Activated CD4-positive, alpha-beta T cell treated with anti-CD3 and anti-CD28 coated beads, Interleukin-2, amount 10 ng/mL, durations not matched to agents 24 days and 14 days (primary cell): Measurements from ENCODE around the gene CHAMP1. TPM values are rescaled to one million over a fixed set of nuclear protein-coding genes. Genes with fewer than 3 reads are reported as not detected.

Experiments
- DNase-seq: peaks from one replicate; pipeline ENCODE4 v3.0.0; 2022
- H3K27ac Mint-ChIP-seq: one replicate; pipeline ENCODE4 v1.8.0; 2022; ENCODE audit warnings: mild to moderate bottlenecking, mixed read lengths
- H3K27me3 Mint-ChIP-seq: one replicate; pipeline ENCODE4 v1.8.0; 2022; ENCODE audit warnings: mixed read lengths
- H3K36me3 Mint-ChIP-seq: one replicate; pipeline ENCODE4 v1.8.0; 2022; ENCODE audit warnings: low read depth, mild to moderate bottlenecking, mixed read lengths
- H3K4me1 Mint-ChIP-seq: one replicate; pipeline ENCODE4 v1.8.0; 2021; ENCODE audit warnings: mixed read lengths
- H3K4me3 Mint-ChIP-seq: one replicate; pipeline ENCODE4 v1.8.0; 2022; ENCODE audit warnings: mild to moderate bottlenecking, moderate library complexity, mixed read lengths
- H3K9me3 Mint-ChIP-seq: one replicate; pipeline ENCODE4 v1.8.0; 2021; ENCODE audit warnings: mixed read lengths
- intact Hi-C: fragments of 100-400 bp; cut with micrococcal nuclease; formaldehyde crosslinking; loops from one replicate; pipeline ENCODE4 v1.15.1; 2023
- total RNA-seq: library from RNA; stranded (reverse); gene quantifications from 2 replicates; pipeline ENCODE4 v1.2.3, GENCODE V29; 2022

Gene CHAMP1
- total RNA-seq, 1 donor from 2014 or later = 48.2 TPM

DNA sequence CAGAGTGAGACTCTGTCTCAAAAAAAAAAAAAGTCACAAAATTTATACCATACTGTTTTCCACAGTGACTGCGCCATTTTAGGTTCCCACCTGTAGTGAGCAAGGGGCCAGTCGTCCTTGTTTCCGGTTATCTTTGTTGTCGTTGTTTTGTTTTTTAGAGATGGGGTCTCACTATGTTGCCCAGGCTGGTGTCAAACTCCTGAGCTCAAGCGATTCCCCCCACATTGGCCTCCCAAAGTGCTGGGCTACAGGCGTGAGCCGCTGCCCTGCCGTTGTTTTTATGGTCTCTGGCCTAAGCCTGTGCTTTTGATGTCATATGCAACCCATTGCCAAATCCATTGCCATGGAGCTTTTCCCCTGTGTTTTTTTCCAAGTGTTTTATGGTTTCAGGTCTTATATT, 29.6 kb upstream of the CHAMP1 start:
- Mint-ChIP-seq H3K36me3 (peaks cover 58% of the 10 kb centered on the region), H3K4me3 (no peak overlapping the region), H3K4me1 (peaks cover 30% of the 10 kb centered on the region), H3K27ac (no peak overlapping the region), H3K9me3 (no peaks in the 10 kb centered on the region), H3K27me3 (no peaks in the 10 kb centered on the region)
- DNase-seq = no peak
- intact Hi-C loops = no loop called here

DNA sequence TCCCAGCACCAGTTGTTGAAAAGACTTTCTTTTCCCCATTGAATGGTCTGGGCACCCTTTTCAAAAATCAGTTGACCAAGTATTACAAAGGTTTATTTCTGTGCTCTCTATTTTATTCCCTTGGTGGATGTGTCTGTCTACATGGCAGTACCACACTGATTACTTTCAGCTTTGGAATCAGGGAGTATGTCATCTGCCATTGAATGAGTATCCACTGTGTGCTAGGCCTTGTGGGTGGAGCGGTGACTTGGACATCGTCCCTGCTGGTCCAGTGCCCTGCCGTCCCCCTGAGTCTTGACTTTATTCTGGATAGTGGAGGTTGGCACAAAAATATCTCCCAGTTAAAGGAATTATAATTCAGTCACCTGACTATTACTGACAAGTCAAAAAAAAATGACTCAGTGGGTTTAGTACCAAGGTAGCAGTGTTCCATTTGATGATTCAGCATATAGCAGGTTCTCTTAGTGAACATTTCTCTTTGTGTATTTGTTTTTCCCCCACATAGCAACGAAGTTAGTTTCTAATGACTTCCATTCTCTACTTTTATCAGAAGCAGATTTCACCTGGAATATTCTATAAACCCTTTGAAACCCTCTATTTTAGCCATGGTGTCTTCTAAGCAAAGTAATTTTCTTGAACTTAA, 29.0 kb upstream of the CHAMP1 start:
- no peak overlapping the region for H3K4me3 Mint-ChIP-seq
- no peak overlapping the region for H3K27ac Mint-ChIP-seq
- H3K9me3 Mint-ChIP-seq = no peaks in the 10 kb centered on the region
- H3K27me3 Mint-ChIP-seq = no peaks in the 10 kb centered on the region
- intact Hi-C loops = no loop called here
- peaks cover 58% of the 10 kb centered on the region for H3K36me3 Mint-ChIP-seq
- DNase-seq = no peak
- H3K4me1 Mint-ChIP-seq = peaks cover 25% of the 10 kb centered on the region

- H3K9me3 Mint-ChIP-seq = no peaks in the 10 kb centered on the region
- DNase-seq = no peak
- H3K36me3 Mint-ChIP-seq = peaks cover 57% of the 10 kb centered on the region
- no peak overlapping the region for H3K27ac Mint-ChIP-seq
- intact Hi-C loops = no loop called here
- H3K4me3 Mint-ChIP-seq = no peak overlapping the region
- peaks cover 19% of the 10 kb centered on the region for H3K4me1 Mint-ChIP-seq
- no peaks in the 10 kb centered on the region for H3K27me3 Mint-ChIP-seq
Observed at GRCh38 chr13:114286808-114287207, 27.5 kb upstream of the CHAMP1 start.

GRCh38 chr13:114288157-114288591, 26.1 kb upstream of the CHAMP1 start:
- intact Hi-C loops = no loop called here
- H3K4me3 Mint-ChIP-seq = no peak overlapping the region
- DNase-seq = no peak
- H3K4me1 Mint-ChIP-seq = peaks cover 16% of the 10 kb centered on the region
- H3K27me3 Mint-ChIP-seq = no peaks in the 10 kb centered on the region
- H3K9me3 Mint-ChIP-seq = no peaks in the 10 kb centered on the region
- H3K36me3 Mint-ChIP-seq = peaks cover 60% of the 10 kb centered on the region
- no peak overlapping the region for H3K27ac Mint-ChIP-seq

GRCh38 chr13:114296448-114296847, 17.9 kb upstream of the CHAMP1 start:
- Mint-ChIP-seq H3K27ac (no peak overlapping the region), H3K4me1 (no peaks in the 10 kb centered on the region), H3K9me3 (no peaks in the 10 kb centered on the region), H3K4me3 (no peak overlapping the region), H3K36me3 (peaks cover 32% of the 10 kb centered on the region), H3K27me3 (no peaks in the 10 kb centered on the region)
- intact Hi-C loops = no loop called here
- no peak for DNase-seq

DNA sequence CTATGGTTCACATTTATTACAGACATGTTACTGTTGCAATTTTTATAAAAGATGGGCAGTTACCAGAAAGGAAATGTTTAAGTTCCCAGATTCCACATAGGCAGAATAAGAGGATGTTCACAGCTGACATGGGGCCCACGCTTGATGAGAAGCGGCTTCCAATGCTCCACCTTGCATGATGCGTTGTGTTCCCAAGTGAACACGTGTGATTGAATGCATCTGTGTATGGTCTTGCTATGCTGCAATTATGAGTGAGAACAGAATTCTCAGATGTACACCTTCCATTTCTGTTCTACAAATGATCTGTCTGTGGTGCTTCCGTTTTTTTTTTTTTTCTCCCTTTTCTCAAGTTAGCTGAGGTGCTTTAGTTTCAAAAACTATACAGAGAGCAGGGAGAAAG, 17.4 kb upstream of the CHAMP1 start:
- H3K27me3 Mint-ChIP-seq = no peaks in the 10 kb centered on the region
- H3K4me3 Mint-ChIP-seq = no peak overlapping the region
- no peak for DNase-seq
- H3K27ac Mint-ChIP-seq = no peak overlapping the region
- H3K36me3 Mint-ChIP-seq = peaks cover 32% of the 10 kb centered on the region
- intact Hi-C loops = no loop called here
- H3K9me3 Mint-ChIP-seq = no peaks in the 10 kb centered on the region
- H3K4me1 Mint-ChIP-seq = no peaks in the 10 kb centered on the region

DNA sequence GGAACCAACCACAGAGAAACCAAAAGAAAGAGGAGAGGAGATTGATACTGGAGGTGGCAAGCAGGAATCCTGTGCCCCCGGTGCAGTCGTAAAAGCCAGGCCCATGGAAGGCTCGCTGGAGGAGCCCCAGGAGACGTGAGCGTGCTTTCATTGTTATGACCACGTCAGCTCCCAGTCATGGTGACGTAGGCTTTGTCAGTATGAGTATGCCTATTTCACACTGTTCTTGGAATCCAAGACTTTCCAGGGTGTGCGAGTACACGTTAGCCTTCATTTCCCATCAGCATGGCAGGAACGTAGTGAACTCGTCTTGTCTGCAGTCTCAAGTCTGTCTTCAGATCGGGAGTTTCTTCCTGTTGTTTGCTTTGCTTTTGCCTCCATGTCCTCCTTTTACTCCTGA, 15.4 kb upstream of the CHAMP1 start:
- Mint-ChIP-seq H3K27me3 (no peaks in the 10 kb centered on the region), H3K27ac (no peak overlapping the region), H3K36me3 (peaks cover 33% of the 10 kb centered on the region)

DNA sequence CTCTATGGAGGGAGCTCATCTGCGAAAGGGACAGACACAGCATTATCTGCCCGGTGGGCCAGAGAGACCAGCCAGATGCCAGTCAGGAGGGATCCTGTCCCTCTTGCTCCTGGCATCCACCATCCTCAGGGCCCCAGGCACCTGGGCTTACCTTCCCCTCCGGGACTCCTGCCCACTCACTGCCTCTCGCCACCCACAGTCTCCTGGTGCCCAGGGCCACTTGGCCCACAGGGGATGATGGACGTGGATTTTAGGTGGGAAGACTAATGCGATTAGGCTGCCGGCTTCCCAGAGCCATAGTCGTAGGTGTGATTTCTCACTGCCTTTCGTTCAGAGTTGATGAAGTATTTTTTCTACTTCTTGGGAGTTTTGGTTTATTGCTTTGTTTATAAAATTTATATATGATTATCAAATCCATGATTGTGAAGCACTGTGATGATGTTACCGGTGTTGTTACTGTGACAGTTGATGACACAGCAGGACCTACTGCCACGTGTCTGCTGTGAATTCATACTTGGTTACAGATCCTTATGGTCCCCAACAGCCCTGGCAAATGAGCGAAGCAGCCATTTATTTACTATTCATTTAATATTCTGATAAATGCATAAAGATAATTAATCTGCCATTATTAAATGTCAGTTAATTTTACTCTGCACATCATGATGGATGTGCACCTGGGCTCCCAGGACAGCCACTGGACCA, 14.5 kb upstream of the CHAMP1 start:
- H3K27ac Mint-ChIP-seq = no peak overlapping the region
- H3K9me3 Mint-ChIP-seq = no peaks in the 10 kb centered on the region
- intact Hi-C loops = no loop called here

More for the DNA sequence above, 15.4 kb upstream of the CHAMP1 start:
- no peak for DNase-seq
- intact Hi-C loops = no loop called here
- Mint-ChIP-seq H3K4me3 (no peak overlapping the region), H3K9me3 (no peaks in the 10 kb centered on the region), H3K4me1 (no peaks in the 10 kb centered on the region)

DNA sequence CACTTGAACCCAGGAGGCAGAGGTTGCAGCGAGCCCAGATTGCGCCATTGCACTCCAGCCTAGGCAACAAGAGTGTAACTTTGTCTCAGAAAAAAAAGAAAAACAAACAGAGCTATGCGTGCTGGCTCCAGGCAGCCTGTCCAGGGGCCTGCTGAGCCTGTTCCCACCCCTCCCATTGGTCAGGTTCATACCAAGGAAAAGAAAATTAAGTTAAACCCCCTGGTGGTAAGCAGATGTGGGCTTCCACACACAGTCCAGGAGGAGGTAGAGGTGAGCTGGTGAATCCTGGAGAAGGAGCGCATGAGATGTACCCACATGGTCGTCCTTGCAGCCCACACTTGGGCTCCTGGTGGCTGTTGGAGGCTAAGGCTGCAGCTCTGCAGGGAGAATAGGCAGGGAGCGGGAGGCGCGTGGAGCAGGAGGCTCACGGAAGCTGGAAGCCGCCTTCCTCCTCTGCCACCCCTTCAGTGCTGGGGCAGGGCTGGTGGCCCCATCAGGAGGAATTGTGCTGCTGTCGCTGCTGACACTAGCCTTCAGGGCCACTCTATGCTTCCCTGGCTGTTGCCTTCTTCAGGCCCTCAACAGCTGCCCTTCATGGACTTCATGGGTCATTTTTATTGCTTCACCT, 10.5 kb upstream of the CHAMP1 start:
- no peaks in the 10 kb centered on the region for H3K4me1 Mint-ChIP-seq
- no peaks in the 10 kb centered on the region for H3K27me3 Mint-ChIP-seq
- peaks cover 36% of the 10 kb centered on the region for H3K36me3 Mint-ChIP-seq
- intact Hi-C loops = no loop called here
- H3K4me3 Mint-ChIP-seq = no peak overlapping the region
- no peaks in the 10 kb centered on the region for H3K9me3 Mint-ChIP-seq
- H3K27ac Mint-ChIP-seq = no peak overlapping the region
- DNase-seq = no peak

More for the DNA sequence above, 14.5 kb upstream of the CHAMP1 start:
- Mint-ChIP-seq H3K27me3 (no peaks in the 10 kb centered on the region), H3K4me1 (no peaks in the 10 kb centered on the region), H3K36me3 (peaks cover 33% of the 10 kb centered on the region), H3K4me3 (no peak overlapping the region)
- DNase-seq = no peak

- H3K27ac Mint-ChIP-seq = no peak overlapping the region
- no peaks in the 10 kb centered on the region for H3K27me3 Mint-ChIP-seq
- no peak for DNase-seq
- peaks cover 30% of the 10 kb centered on the region for H3K36me3 Mint-ChIP-seq
- H3K4me3 Mint-ChIP-seq = no peak overlapping the region
- H3K4me1 Mint-ChIP-seq = no peaks in the 10 kb centered on the region
- no peaks in the 10 kb centered on the region for H3K9me3 Mint-ChIP-seq
- intact Hi-C loops = no loop called here
Observed at GRCh38 chr13:114304346-114305034, 9.8 kb upstream of the CHAMP1 start.

- intact Hi-C loops = no loop called here
- peaks cover 11% of the 10 kb centered on the region for H3K4me1 Mint-ChIP-seq
- no peak for DNase-seq
- no peaks in the 10 kb centered on the region for H3K27me3 Mint-ChIP-seq
- H3K9me3 Mint-ChIP-seq = no peaks in the 10 kb centered on the region
- H3K36me3 Mint-ChIP-seq = peaks cover 19% of the 10 kb centered on the region
- no peak overlapping the region for H3K27ac Mint-ChIP-seq
- H3K4me3 Mint-ChIP-seq = no peak overlapping the region
Observed at GRCh38 chr13:114309086-114309485, 5.2 kb upstream of the CHAMP1 start.

DNA sequence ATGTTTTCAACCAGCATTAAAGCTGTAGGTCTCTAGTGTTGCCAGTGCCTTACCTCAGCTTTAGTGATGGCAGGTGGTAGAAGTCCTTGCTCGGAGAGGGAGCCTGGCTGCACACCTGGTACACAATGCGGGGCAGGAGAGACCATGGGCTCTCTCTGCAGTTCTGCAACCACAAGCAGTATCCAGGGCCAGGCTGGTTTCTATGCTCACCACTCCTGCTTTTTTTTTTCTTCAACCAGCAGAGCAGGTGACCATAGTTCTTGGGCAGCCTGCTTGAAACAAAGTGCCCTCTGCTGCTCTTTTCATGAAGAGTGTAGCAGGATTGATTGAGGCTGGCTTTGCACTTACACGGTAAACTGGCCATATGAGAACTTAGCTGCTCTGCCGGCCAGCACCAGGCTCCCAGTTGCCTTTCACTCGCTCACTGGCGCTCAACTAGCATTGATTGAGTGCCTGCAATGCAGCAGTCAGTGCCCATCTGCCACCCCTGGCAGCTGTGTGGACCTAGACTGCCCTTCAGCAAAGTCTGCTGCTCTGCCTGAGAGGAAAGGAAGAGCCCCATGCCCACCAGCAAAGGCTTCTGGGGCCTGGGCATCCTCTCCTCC, 4.4 kb upstream of the CHAMP1 start:
- intact Hi-C loops = no loop called here
- DNase-seq = no peak
- no peaks in the 10 kb centered on the region for H3K9me3 Mint-ChIP-seq
- H3K27me3 Mint-ChIP-seq = no peaks in the 10 kb centered on the region
- H3K36me3 Mint-ChIP-seq = peaks cover 14% of the 10 kb centered on the region
- peaks cover 11% of the 10 kb centered on the region for H3K4me1 Mint-ChIP-seq
- no peak overlapping the region for H3K27ac Mint-ChIP-seq
- H3K4me3 Mint-ChIP-seq = no peak overlapping the region

DNA sequence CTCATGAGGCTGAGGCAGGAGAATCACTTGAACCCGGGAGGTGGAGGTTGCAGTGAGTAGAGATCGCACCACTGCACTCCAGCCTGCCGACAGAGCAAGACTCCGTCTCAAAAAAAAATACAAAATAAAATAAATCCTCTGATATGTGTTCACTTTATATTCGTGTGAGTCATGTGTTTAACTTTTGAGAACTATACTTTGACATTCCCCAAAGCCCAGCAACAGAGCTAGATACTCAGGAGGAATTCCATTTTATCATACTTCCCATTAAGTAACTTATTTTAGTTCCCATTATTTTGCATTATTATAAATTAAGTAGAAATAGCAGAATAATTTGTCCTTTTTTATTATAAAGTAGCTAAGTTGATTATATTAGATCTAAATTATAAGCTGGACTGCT, 3.3 kb upstream of the CHAMP1 start:
- intact Hi-C loops = no loop called here
- H3K4me1 Mint-ChIP-seq = peaks cover 18% of the 10 kb centered on the region
- H3K36me3 Mint-ChIP-seq = peaks cover 18% of the 10 kb centered on the region

GRCh38 chr13:114311387-114311786, 2.9 kb upstream of the CHAMP1 start:
- Mint-ChIP-seq H3K27me3 (no peaks in the 10 kb centered on the region), H3K27ac (no peak overlapping the region), H3K9me3 (no peaks in the 10 kb centered on the region), H3K36me3 (peaks cover 15% of the 10 kb centered on the region), H3K4me1 (peaks cover 18% of the 10 kb centered on the region), H3K4me3 (no peak overlapping the region)
- DNase-seq = no peak
- intact Hi-C loops = no loop called here

More for the DNA sequence above, 3.3 kb upstream of the CHAMP1 start:
- Mint-ChIP-seq H3K27ac (no peak overlapping the region), H3K9me3 (no peaks in the 10 kb centered on the region), H3K27me3 (no peaks in the 10 kb centered on the region), H3K4me3 (no peak overlapping the region)
- DNase-seq = no peak
